A673 (cell line): Measurements from ENCODE around the gene PCP2. TPM values are rescaled to one million over a fixed set of nuclear protein-coding genes. Genes with fewer than 3 reads are reported as not detected.

ENCODE experiments used
- BruUV-seq: library from RNA; stranded (reverse); fragments of 400-500 nt; replicated peaks from 2 replicates; lab custom pipeline; 2021; lab: Mats Ljungman, UMichigan
- CTCF ChIA-PET: fragments of 300-600 bp; sonication (Branson Sonifier 250); formaldehyde crosslinking; loops from one replicate; lab custom pipeline; 2022; ENCODE audit warnings: antibody characterized with exemption; lab: Charles Lee
- POLR2A ChIA-PET: fragments of 300-600 bp; sonication (Branson Sonifier 250); formaldehyde crosslinking; loops from one replicate; lab custom pipeline; 2022; ENCODE audit warnings: antibody characterized with exemption; ENCODE audit not compliant: low non-redundant PET; lab: Charles Lee
- DNase-seq: peaks from one replicate; pipeline ENCODE4 v3.0.0-alpha.2; 2015; ENCODE audit warnings: low spot score
- H3K27ac ChIP-seq: fragments of 200-600 bp; sonication (generic); 2 replicates; pipeline ENCODE4 v1.5.1; 2016; ENCODE audit warnings: mixed run types, low read depth, mild to moderate bottlenecking, mixed read lengths, antibody characterized with exemption, low read length; ENCODE audit not compliant: poor library complexity, severe bottlenecking
- H3K27me3 ChIP-seq: fragments of 200-600 bp; sonication (generic); replicated peaks from 2 replicates; pipeline ENCODE4 v1.6.1; 2017; ENCODE audit warnings: mixed run types, low read depth, mild to moderate bottlenecking, mixed read lengths, antibody characterized with exemption, low read length; ENCODE audit not compliant: insufficient read depth, poor library complexity
- H3K36me3 ChIP-seq: fragments of 200-600 bp; sonication (generic); 2 replicates; pipeline ENCODE4 v1.6.1; 2016; ENCODE audit warnings: mixed run types, mild to moderate bottlenecking, mixed read lengths, antibody characterized with exemption, low read length; ENCODE audit not compliant: insufficient read depth, poor library complexity, severe bottlenecking
- H3K4me1 ChIP-seq: fragments of 200-600 bp; sonication (generic); 2 replicates; pipeline ENCODE4 v1.6.1; 2017; ENCODE audit warnings: mixed run types, mild to moderate bottlenecking, mixed read lengths, antibody characterized with exemption, low read length; ENCODE audit not compliant: insufficient read depth, poor library complexity, severe bottlenecking
- H3K4me3 ChIP-seq: fragments of 200-600 bp; sonication (generic); 2 replicates; pipeline ENCODE4 v1.5.1; 2016; ENCODE audit warnings: low read depth, mixed run types, mild to moderate bottlenecking, mixed read lengths, low read length; ENCODE audit not compliant: poor library complexity, severe bottlenecking
- H3K9me3 ChIP-seq: fragments of 200-600 bp; sonication (generic); 2 replicates; pipeline ENCODE4 v1.6.1; 2016; ENCODE audit warnings: mixed run types, low read depth, mild to moderate bottlenecking, mixed read lengths, antibody characterized with exemption, low read length; ENCODE audit not compliant: poor library complexity, severe bottlenecking
- EZH2 ChIP-seq: fragments of 200-600 bp; sonication (generic); IDR thresholded peaks from 2 replicates; pipeline ENCODE4 v1.6.1; 2017; ENCODE audit warnings: borderline replicate concordance, low read depth, mild to moderate bottlenecking, mixed read lengths, antibody characterized with exemption, low read length; ENCODE audit not compliant: poor library complexity, severe bottlenecking
- intact Hi-C: fragments of 100-400 bp; cut with micrococcal nuclease; formaldehyde crosslinking; loops from one replicate; pipeline ENCODE4 v1.10.0; 2022; ENCODE audit not compliant: unreplicated experiment
- total RNA-seq: library from RNA; stranded (reverse); gene quantifications from 2 replicates; pipeline ENCODE4 v1.2.3, GENCODE V29; 2021
- TF ChIP-seq, protein P1 (sequence below): fragments of 300-800, 200-600 bp; sonication (generic); conservative IDR thresholded peaks from 2 replicates; pipeline ENCODE4 v1.5.1; 2017; ENCODE audit warnings: low read depth, mild to moderate bottlenecking, antibody characterized with exemption, low read length, moderate library complexity, mixed read lengths

The PCP2 gene
- total RNA-seq, 1 experiment from 2014 or later, result not detected

DNA sequence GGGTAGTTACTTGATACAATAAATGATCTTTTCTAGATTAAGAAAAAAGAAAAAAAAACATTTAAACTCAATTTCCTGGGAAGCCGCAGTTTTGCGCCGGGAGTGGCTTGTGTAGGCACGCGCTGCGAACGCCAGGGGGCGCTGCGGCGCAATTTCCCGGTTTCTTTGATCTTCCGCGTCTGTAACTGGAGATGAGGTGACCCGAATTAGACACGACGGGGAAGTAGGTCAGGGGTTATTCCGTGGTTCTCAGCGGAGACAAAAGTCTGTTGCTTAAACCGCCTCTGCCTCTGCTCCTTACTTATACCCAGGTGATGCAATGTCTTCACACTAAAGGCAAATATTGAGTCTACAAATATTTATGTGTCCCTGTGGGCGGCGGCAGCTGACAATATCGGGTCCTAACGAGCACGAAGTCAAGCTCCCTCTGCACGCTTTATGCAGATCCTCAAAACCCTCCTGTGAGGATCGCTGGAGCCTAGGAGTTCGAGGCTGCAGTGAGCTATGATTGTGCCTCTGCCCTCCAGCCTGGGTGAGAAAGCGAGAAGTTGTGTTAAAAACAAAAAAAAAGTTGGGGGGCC lies 18.6 kb upstream of the PCP2 start:
- CTCF ChIA-PET, result interaction anchor here (0.8 to 1.2 kb wide), 2 partner anchors 25 to 28 kb away, joined by 3 to 15 read pairs; partner anchors contain the start of genes MCEMP1 and TRAPPC5
- intact Hi-C loops, result loop anchor here (2.0 to 5.0 kb wide), 2 partner anchors 29 to 150 kb away; partner anchors contain the start of gene TRAPPC5
- no TSS peak for BruUV-seq
- no peaks in the 10 kb centered on the region for H3K36me3 ChIP-seq
- H3K9me3 ChIP-seq, result no peaks in the 10 kb centered on the region
- POLR2A ChIA-PET, result no interaction called here
- H3K27ac ChIP-seq, result no peak overlapping the region
- peak; percentile 76 for DNase-seq
- no peaks in the 10 kb centered on the region for H3K4me1 ChIP-seq
- TF ChIP-seq, protein P1, sequence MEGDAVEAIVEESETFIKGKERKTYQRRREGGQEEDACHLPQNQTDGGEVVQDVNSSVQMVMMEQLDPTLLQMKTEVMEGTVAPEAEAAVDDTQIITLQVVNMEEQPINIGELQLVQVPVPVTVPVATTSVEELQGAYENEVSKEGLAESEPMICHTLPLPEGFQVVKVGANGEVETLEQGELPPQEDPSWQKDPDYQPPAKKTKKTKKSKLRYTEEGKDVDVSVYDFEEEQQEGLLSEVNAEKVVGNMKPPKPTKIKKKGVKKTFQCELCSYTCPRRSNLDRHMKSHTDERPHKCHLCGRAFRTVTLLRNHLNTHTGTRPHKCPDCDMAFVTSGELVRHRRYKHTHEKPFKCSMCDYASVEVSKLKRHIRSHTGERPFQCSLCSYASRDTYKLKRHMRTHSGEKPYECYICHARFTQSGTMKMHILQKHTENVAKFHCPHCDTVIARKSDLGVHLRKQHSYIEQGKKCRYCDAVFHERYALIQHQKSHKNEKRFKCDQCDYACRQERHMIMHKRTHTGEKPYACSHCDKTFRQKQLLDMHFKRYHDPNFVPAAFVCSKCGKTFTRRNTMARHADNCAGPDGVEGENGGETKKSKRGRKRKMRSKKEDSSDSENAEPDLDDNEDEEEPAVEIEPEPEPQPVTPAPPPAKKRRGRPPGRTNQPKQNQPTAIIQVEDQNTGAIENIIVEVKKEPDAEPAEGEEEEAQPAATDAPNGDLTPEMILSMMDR, result peak; percentile 97
- no peak for TF ChIP-seq EZH2
- H3K27me3 ChIP-seq, result no peaks in the 10 kb centered on the region
- peak overlapping the region; percentile 20 for H3K4me3 ChIP-seq

DNA sequence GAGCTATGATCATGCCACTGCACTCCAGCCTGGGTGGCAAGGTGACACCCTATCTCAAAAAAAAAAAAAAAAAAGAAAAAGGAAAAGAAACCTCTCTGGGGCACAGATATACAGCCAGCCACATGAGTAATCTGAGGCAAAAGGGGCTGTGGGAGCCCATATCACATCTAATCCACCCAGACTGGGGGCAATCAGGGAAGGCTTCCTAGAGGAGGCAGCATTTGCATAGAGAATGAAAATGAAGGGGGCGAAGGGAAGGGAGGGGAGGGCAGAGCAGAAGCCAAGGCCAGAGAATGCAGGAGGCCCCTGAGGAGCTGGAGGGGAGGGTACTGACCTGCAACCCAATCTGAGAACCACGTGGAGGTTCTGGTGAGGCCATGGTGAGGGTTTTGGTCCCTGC lies 16.6 kb upstream of the PCP2 start:
- DNase-seq, result no peak

DNA sequence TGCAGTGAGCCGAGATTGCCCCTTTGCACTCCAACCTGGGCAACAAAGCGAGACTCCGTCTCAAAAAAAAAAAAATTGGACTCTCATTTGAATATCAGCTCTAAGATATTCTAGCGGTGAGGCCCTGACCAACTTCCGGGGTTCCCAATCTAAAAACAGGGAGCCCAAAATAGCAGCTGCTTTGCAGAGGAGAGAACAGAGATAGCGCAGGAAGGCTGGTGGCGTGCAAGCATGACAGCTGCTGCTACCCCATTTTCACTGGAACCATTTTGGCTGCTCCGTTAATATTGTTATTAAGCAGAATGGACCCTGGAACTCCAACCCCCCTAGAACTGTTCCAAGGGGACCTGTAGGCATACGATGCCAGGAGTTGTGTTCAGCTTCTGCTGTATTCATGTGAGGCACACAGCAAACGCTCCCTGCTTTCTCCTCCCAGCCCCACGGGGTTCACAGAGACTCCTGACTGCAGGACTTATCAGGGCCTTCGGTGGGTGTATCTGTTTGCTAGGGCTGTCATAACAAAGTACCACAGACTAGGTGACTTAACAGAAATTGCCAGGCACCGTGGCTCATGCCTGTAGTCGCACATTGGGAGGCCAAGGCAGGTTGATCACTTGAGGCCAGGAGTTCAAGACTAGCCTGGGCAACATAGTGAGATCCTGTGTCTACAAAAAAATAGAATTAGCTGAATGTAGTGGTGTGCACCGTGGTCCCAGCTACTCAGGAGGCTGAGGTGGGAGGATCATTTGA lies 14.9 kb upstream of the PCP2 start:
- no peaks in the 10 kb centered on the region for H3K4me1 ChIP-seq
- ChIA-PET CTCF (interaction anchor here (0.6 kb wide), 1 partner anchor 9 kb away, joined by 3 read pairs; no protein-coding TSS in a partner anchor), POLR2A (no interaction called here)
- H3K27me3 ChIP-seq, result no peaks in the 10 kb centered on the region
- H3K36me3 ChIP-seq, result no peaks in the 10 kb centered on the region
- no peak for TF ChIP-seq EZH2
- TF ChIP-seq, protein P1, result no peak
- no peak overlapping the region for H3K27ac ChIP-seq
- no peak for DNase-seq
- no peak overlapping the region for H3K4me3 ChIP-seq
- intact Hi-C loops, result no loop called here
- H3K9me3 ChIP-seq, result no peaks in the 10 kb centered on the region
- BruUV-seq, result no TSS peak

More for the DNA sequence above, 16.6 kb upstream of the PCP2 start:
- TF ChIP-seq EZH2, result no peak
- TF ChIP-seq, protein P1, result no peak
- Histone ChIP-seq H3K4me3 (no peak overlapping the region), H3K27me3 (no peaks in the 10 kb centered on the region), H3K4me1 (no peaks in the 10 kb centered on the region), H3K9me3 (no peaks in the 10 kb centered on the region), H3K36me3 (no peaks in the 10 kb centered on the region), H3K27ac (no peak overlapping the region)
- BruUV-seq, result no TSS peak
- ChIA-PET POLR2A (no interaction called here), CTCF (interaction anchor here (0.6 kb wide), 1 partner anchor 24 kb away, joined by 3 read pairs; no protein-coding TSS in a partner anchor)
- intact Hi-C loops, result loop anchor here (5.0 kb wide), 1 partner anchor 152 kb away; no protein-coding TSS in a partner anchor
